Upper lobe of right lung (tissue), 1 donor: Measurements from ENCODE around the gene DHX9. TPM values are rescaled to one million over a fixed set of nuclear protein-coding genes. Genes with fewer than 3 reads are reported as not detected.
A peak's percentile ranks its signal among the peaks of the same experiment; 100 is the strongest.

Source experiments
- ATAC-seq: fragments of 200-7000 bp; cut with Tn5 transposase; one replicate; pipeline ENCODE4 v1.9.1; 2020; ENCODE audit warnings: mild to moderate bottlenecking, moderate library complexity
- DNase-seq: peaks from one replicate; pipeline ENCODE4 v3.0.0-alpha.2; 2020
- H3K27ac ChIP-seq: fragments of 200-600 bp; one replicate; pipeline ENCODE4 v1.8.0; 2022
- H3K27me3 ChIP-seq: fragments of 200-600 bp; one replicate; pipeline ENCODE4 v1.8.0; 2022; ENCODE audit warnings: mild to moderate bottlenecking
- H3K36me3 ChIP-seq: fragments of 200-600 bp; one replicate; pipeline ENCODE4 v1.8.0; 2022
- H3K4me1 ChIP-seq: fragments of 200-600 bp; one replicate; pipeline ENCODE4 v1.8.0; 2022
- H3K4me3 ChIP-seq: fragments of 200-600 bp; one replicate; pipeline ENCODE4 v1.8.0; 2022; ENCODE audit warnings: mild to moderate bottlenecking
- H3K9me3 ChIP-seq: fragments of 200-600 bp; one replicate; pipeline ENCODE4 v1.8.0; 2022
- CTCF ChIP-seq: fragments of 200-600 bp; IDR thresholded peaks from one replicate; pipeline ENCODE4 v1.8.0; 2022; ENCODE audit warnings: antibody characterized with exemption
- intact Hi-C: fragments of 100-400 bp; cut with DNase I; formaldehyde crosslinking; loops from one replicate; pipeline ENCODE4 v1.11.0; 2022
- total RNA-seq: library from RNA; stranded (reverse); fragmentation: NEBNext Ultra II Directional; extraction: Animal tissue kit (Norgen Biotek cat#: 25700); gene quantifications from one replicate; pipeline ENCODE4 v1.2.1, GENCODE V29; 2021
- donor health status: DM: no; HTN: yes; CAD: no; lungs with severe emphysema.

The DHX9 gene
- total RNA-seq, 1 donor from 2014 or later, result 126 TPM

- Histone ChIP-seq H3K36me3 (peaks cover 17% of the 10 kb centered on the region), H3K4me1 (no peaks in the 10 kb centered on the region), H3K9me3 (no peaks in the 10 kb centered on the region), H3K4me3 (no peak overlapping the region), H3K27ac (no peak overlapping the region), H3K27me3 (no peaks in the 10 kb centered on the region)
- intact Hi-C loops, result no loop called here
- DNase-seq, result no peak
- TF ChIP-seq CTCF, result no peak
- no peak for ATAC-seq
These were observed 9.7 kb upstream of the DHX9 start for GRCh38 chr1:182829285-182829932.

GRCh38 chr1:182833271-182833670, 5.9 kb upstream of the DHX9 start:
- no peaks in the 10 kb centered on the region for H3K36me3 ChIP-seq
- intact Hi-C loops, result no loop called here
- no peak for TF ChIP-seq CTCF

GRCh38 chr1:182834326-182834725, 4.8 kb upstream of the DHX9 start:
- H3K36me3 ChIP-seq, result no peaks in the 10 kb centered on the region
- no peak for TF ChIP-seq CTCF
- no peaks in the 10 kb centered on the region for H3K27me3 ChIP-seq
- DNase-seq (no peak), ATAC-seq (no peak)
- intact Hi-C loops, result no loop called here
- no peaks in the 10 kb centered on the region for H3K9me3 ChIP-seq
- no peak overlapping the region for H3K4me3 ChIP-seq
- no peak overlapping the region for H3K27ac ChIP-seq
- H3K4me1 ChIP-seq, result no peaks in the 10 kb centered on the region

More at GRCh38 chr1:182833271-182833670, 5.9 kb upstream of the DHX9 start:
- Histone ChIP-seq H3K27ac (no peak overlapping the region), H3K4me3 (no peak overlapping the region), H3K9me3 (no peaks in the 10 kb centered on the region), H3K4me1 (no peaks in the 10 kb centered on the region), H3K27me3 (no peaks in the 10 kb centered on the region)
- ATAC-seq (no peak), DNase-seq (no peak)

GRCh38 chr1:182835806-182836205, 3.3 kb upstream of the DHX9 start:
- Histone ChIP-seq H3K27ac (no peak overlapping the region), H3K4me1 (peaks cover 6% of the 10 kb centered on the region), H3K27me3 (no peaks in the 10 kb centered on the region), H3K4me3 (no peak overlapping the region), H3K9me3 (no peaks in the 10 kb centered on the region), H3K36me3 (no peaks in the 10 kb centered on the region)
- TF ChIP-seq CTCF, result no peak
- DNase-seq (no peak), ATAC-seq (no peak)
- intact Hi-C loops, result no loop called here

- intact Hi-C loops, result no loop called here
- no peak for TF ChIP-seq CTCF
These were observed 2.3 kb downstream of the DHX9 start for GRCh38 chr1:182841368-182841988.

More at GRCh38 chr1:182841368-182841988, 2.3 kb downstream of the DHX9 start:
- H3K4me3 ChIP-seq, result peak overlapping the region; percentile 67
- H3K27ac ChIP-seq, result no peak overlapping the region
- no peaks in the 10 kb centered on the region for H3K27me3 ChIP-seq
- peaks cover 39% of the 10 kb centered on the region for H3K36me3 ChIP-seq
- DNase-seq, result no peak
- no peak for ATAC-seq
- H3K9me3 ChIP-seq, result no peaks in the 10 kb centered on the region
- peaks cover 40% of the 10 kb centered on the region for H3K4me1 ChIP-seq
